NCI-H524 treated with DMSO at 0.1 percent for 48 hours (cell line): Measurements from ENCODE around the gene SNX5.

Experiments
- DNase-seq: peaks from one replicate; lab custom pipeline; 2025; lab: John Stamatoyannopoulos, UW

The SNX5 gene

GRCh38 chr20:17992847-17993513, 24.4 kb upstream of the SNX5 start:
- DNase-seq, result no peak

DNA sequence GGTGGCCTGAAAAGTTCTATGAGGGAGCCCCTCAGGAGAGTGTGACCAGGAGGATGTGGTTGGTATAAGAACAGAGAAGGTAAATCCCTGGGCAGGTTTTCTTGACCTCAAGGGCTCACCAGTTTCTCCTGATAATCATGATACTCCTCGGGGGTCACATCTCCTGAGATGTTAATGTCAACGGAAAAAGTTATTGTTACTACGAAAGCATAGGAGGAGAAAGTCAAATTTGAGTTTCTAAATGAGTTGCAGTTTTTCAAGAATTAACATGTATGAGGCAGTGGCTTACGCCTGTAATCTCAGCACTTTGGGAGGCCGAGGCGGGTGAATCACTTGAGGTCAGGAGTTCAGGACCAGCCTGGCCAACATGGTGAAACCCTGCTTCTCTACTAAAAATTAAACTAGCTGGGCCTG, 23.6 kb upstream of the SNX5 start:
- DNase-seq, result no peak

- no peak for DNase-seq
Measured at GRCh38 chr20:17990278-17990972, 21.8 kb upstream of the SNX5 start.

GRCh38 chr20:17987988-17988387, 19.4 kb upstream of the SNX5 start:
- no peak for DNase-seq

- no peak for DNase-seq
Measured at GRCh38 chr20:17985388-17986018, 16.9 kb upstream of the SNX5 start.

DNA sequence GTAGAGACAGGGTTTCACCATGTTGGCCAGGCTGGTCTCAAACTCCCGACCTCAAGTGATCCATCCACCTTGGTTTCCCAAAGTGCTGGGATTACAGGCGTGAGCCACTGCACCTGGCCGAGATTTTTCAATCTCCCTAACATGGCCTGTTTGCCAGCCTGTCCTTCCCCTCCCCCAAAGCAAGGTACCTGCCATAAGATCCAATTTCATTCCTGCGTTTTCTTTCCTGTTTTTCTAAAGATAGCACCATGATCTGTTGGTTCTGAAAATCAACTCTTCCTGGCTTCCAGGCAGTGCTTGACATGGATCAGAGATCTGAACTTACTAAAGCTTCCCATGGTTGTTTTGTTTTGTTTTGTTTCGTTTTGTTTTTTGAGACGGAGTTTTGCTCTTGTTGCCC, 7.7 kb upstream of the SNX5 start:
- no peak for DNase-seq

GRCh38 chr20:17972121-17972520, 3.5 kb upstream of the SNX5 start:
- no peak for DNase-seq

DNA sequence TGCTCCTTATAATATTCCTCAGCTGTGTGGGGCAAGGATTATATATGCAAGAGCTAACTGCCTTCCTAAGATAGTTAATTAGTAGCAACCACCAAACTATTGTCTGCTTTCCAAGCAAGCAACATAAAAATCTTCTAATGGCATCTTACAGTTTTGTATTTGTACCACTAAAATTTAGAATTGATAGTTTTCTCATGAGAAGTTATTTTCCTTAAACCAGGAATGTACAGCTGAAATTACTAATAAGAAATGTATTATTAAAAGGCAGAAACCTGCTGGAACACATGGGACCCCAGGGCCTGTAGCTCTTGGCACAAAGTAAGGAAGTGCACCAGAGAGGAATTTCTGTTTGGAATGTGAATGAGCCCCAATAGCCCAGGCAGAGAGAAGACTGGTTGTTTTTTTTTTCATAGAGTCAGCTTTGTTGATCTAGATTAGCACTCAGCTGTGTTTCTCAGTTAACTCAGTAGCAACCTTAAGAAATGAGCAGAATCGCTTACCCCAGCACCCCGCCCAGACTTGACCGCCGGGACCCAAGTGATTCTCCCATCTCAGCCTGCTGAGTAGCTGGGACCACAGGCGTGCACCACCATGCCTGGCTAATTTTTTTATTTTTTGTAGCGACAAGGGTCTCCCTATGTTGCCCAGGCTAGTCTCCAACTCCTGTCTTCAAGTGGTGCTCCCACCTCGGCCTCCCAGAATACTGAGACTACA, 2.9 kb upstream of the SNX5 start:
- no peak for DNase-seq

GRCh38 chr20:17969884-17970409, 1.4 kb upstream of the SNX5 start:
- DNase-seq, result no peak

GRCh38 chr20:17969278-17969883, 787 bp upstream of the SNX5 start:
- DNase-seq, result no peak

DNA sequence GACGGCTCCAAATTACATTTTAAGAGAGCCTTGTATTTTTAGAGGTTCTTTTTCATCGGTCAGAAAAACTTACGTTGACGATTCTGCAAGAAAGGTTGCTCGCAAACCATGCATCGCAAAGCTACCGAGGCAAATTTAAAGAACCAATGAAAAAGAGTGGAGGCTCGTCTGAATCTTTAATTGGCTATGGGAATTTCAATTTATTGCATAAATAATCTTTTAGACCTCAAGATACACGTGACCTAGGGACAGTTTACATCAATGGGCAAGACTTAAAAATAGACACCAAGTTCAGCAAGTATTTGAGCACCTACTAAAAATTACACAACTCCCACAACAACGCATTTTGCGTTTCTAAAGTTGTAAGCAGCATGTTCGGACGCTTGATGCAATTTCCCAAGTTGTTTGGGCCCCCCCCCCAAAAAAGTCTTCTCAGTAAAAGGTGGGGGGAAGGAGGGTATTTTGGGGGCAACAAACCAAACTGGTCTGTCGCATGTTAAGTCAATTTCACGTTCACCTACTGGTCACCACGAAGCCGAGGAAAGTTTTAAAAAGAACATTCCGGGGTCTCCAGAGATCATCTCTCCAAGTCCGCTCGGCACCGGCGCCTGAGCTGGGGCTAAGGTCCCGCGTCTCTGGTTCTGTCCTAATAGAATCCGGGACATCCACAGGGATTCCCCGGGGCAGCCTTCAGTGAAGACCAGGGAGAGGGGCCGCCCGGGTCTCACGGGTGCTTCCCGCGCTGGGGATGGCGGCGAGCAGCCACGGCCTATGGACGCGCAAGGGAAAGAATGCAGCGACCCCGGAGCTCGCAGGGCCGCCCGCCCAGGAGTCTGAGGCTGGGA, 851 bp downstream of the SNX5 start:
- DNase-seq, result no peak

GRCh38 chr20:17966432-17967310, 1.9 kb downstream of the SNX5 start:
- DNase-seq, result no peak

DNA sequence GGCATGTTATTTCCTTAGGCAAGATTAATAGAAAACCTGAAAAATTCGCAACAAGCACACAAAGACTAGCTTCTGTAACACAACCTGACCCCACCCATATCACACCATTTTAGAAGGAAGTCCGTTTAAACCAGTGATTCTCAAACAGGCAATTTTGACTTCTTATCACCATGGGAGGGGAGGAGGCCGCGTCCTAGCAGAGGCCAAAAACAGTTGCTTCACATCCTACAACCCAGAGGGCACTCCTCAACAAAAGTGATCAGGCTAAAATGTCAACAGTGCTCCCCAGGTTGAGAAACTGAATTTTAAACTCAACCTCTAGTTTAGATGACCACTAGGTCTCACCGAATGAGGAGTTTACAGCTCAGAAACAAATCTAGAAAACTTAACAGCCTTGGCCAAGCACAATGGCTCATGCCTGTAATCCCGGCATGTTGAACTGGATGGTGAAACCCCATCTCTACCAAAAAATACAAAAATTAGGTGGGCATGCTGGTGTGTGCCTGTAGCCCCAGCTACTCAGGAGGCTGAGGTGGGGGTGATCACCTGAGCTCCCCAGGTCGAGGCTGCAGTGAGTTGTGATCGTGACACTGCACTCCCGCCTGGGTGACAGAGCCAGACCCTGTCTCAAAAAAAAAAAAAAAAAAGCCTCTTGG, 3.4 kb downstream of the SNX5 start:
- no peak for DNase-seq

GRCh38 chr20:17964632-17965031, 4.0 kb downstream of the SNX5 start:
- no peak for DNase-seq

DNA sequence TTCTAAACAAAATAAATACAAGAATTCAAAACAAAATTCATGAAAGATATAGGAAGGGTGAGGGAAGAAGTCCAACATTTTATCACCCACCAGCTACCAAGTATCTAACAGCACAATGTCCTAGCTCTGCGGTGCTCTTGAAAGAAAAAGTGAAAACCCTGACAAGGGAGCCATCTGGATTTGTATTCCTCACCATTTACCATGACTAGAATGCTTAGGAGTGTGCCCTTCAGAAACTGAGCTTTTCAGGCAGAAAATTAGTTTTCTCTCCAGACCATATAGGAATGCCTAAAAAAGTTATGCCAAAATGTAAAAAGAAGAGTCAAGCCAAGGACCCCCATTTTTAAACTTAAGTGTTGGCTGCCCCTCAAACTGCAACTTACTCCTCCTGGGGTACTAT, 4.5 kb downstream of the SNX5 start:
- DNase-seq, result no peak

DNA sequence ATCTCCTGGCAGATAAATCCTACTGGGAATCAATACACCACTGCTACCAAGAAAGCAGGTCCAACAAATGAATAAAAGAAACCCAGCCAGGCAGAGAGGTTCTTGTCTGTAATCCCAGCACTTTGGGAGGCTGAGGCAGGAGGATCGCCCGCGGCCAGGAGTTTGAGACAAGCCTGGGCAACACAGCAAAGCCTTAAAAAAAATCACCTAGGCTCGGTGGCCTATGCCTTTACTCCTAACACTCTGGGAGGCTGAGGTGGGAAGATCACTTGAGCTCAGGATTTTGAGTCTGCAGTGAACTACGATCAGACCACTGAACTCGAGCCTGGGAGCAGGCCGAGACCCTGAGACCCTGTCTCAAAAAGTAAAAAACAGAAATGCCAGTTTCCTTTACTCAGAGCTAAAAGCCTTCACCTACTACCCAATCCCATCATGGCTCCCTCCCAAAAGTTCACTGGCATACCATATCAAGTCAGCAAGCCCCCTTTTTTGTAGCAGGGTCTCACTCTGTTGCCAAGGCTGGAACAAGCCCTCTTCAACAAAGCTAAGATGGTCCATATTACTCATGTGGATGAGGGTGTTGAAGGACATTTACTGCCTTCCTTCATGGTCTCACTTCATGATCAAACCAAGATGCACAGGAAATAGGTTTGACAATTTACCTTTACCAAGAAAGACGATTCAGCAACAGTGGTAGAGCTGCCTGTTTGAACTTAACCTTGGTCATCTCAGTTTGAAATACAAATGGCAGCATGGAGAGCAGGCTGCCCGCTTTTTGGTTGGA, 5.3 kb downstream of the SNX5 start:
- no peak for DNase-seq

DNA sequence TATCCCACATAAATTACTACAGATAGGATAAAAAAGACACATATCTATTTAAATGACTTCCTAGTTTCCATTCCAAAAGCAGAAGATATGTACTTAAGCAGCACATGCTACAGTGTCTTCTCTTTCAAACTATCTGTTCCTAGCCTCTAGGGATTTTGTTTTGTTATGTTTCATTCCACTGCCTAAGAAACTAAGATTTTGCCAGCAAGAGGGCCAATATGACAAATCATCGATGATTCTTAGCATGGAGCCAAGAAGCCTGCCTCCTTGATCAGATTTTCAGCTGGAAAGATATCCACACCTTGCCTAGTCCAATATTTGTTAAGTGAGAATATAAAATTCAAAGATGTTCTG, 7.0 kb downstream of the SNX5 start:
- DNase-seq, result no peak

- DNase-seq, result no peak
Measured at GRCh38 chr20:17960927-17961586, 7.5 kb downstream of the SNX5 start.
